Stimulated activated CD4-positive, alpha-beta T cell treated with anti-CD3 and anti-CD28 coated beads, Interleukin-1b, Interleukin-23, amount 100 ng/mL, for 48 hours (primary cell): Measurements from ENCODE around the gene RASA3.

ENCODE experiments used
- DNase-seq: peaks from one replicate; pipeline ENCODE4 v3.0.0-alpha.2; 2020

Gene RASA3

DNA sequence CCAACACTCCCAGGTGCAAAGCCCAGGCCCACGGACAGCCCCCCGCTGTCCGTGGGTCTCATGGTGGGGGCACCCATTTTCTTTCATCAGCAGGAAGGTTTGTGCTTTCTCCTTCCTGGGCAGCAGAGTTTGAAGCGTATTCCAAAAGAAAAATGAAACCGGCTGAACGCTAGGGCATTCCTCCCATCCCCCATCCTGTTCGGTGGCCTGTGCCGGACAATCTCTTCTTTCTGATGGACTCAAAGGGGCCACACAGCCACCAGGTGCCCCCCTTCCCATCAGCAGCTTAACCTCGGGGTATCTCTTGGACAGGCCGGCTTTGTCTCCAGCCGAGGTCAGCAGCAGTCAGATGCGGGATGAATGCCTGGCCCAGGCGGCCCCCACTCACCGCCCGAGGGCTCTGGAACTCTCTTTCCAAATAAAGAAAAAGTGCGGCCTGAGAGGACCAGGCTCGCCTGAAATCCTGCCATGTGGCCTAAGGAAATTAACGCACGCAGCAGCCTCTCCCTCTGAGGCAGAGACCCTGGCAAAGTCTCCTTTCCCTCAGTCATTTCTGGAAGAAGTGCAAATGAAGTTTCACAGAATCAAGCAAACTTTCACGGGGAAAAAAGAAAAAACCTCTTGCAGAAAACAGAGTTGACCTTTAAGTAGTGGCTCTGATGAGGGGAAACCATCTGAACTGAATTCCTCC lies 67.8 kb downstream of the RASA3 start:
- no peak for DNase-seq

DNA sequence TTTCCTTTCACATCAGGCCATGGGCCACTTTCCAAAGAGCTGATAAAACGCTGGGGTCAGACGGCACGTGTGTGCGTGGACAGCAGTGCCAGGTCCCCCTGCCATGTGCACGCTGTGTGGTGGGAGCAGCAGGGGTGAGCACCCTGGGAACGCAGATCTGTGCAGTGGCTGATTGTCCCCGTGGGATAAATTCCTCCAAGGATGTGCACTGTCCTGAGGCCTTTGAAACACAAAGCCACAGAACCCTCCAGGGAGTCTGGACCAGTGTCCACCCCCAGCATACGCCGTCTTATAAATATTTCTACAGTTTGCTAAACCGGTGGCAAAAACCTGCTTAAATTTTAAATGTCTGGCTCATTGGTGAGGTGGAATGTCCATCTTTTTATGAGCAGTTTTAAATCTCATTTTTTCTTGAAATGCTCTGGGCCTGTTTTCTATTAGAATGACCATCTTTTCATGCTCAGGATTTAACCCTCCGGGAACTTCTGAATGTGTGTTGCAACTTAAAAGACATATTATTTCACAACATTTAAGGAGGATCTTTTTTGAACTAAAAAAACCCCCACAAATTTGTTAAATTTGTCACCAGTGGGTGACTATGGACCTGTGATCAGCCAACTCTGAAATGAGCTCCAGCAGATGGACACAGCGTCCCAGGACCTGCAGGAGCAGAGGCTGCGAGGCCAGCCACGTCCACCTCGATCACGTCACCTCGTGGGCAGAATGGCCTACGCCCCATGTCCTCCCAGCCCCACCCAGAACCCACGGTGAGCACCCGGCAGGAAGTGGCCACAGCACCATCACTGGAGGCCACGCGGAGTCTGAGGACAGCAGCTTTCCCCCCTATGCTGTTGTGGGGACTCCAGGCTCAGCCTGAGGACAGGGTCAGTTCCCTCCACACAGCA lies 68.6 kb downstream of the RASA3 start:
- peak; percentile 55 for DNase-seq

DNA sequence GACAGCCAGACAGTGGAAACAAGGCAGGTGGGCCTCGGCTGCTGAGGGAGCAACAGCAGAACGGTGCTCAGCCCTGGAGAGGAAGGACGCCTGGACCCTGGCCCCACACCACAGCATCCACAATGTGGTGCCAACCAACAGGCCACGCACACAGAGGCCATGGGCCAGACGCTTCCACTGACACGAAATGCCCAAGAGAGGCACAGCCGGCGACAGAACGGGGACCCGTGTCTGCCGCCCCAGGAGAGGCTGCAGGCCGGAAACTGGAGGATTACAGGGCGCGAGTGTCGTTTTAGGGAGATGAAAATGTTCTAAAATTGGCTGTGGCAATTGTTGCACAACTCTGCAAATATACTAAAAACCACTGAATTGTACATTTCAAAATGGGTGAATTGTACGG lies 69.7 kb downstream of the RASA3 start:
- DNase-seq, result no peak

DNA sequence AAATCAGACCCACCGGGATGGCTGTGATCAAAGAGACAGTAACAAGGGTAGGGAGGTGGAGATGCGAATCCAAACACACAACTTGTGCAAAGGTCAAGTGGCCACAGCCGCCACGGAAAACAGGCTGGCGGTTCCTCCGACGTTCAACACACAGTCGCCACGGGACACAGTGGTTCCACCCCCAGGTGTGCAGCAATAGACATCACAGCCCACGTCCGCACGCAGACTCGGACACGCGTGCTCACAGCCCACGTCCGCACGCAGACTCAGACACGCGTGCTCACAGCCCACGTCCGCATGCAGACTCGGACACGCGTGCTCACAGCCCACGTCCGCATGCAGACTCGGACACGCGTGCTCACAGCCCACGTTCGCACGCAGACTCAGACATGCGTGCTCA lies 70.1 kb downstream of the RASA3 start:
- DNase-seq, result no peak

DNA sequence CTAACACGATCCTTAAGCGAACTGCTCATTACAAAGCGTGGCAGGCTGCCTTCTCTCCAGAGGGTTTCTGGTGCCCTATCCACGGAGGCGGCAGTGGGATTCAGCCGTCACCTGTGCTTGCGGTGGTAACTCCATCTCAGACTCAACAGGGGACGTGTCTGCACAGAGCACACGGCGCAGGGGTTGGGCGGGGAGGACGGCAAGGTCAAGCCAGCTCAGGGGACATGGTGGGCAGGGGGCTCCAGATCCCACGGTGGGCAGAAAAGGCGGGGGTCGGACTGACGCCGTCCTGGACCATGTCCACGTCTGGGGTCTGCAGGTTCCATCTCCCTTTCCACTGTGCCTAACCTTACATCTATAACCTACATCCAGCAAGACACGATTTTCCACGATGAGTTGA lies 70.7 kb downstream of the RASA3 start:
- no peak for DNase-seq

DNA sequence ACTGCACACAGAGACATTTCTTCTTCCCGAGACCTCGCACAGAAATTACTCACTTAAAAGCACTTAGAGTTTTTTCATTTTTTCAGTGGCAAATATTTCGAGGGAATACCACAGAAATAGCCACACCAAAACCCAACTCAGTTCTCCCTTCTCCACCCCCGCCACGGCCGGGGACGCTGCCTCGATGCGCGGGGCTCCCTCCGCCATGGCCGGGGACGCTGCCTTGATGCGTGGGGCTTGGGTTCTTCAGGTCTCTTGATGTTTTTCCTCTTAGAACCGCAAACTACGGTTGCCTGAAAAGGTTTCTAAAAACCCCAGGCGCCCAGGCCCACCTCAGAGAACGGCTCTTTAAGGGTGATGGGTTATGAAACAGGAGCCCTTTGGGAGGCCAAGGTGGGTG lies 71.4 kb downstream of the RASA3 start:
- DNase-seq, result no peak

DNA sequence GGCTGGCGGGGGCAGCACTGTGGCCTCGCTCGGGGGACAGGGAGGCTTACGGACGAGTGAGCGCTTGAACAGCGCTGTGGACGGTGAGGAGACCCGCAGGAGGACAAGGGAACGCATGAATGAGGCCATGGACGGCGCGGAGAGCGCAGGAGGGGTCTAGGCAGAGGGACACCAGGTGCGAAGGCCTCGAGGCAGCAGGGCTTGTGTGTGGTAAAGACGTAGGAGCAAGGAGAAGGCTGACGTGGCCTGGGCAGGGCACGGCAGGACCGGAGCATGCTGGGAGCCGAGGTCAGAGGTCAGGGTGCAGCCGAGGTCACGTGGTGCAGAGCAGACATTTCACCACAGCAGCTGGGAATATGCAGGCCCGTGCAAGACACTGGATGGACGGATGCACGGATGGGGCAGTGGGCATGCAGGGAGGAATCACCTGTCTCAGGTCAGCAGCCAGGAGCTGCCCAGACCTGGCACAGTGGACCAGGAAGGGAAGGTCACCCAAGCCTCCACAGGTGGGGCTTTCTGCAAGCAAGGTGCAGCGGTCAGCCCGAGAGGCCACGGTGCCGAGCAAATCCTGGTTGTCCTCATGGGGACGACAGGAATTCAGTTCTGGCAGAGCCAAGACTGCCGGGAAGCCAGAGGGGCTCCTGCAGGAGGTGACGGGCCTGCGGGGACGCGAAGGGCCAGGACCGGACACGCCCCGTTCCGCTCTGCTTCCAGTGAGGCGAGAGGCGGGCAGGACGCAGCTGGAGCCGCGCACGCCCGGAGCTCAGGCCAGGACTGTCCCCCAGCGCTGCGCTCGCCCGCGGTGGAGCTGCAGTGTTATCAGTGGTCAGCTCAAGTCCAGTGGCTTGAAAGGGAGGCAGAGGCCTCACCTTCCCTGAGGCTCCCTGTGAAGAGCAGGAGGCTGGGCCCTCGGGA lies 72.2 kb downstream of the RASA3 start:
- no peak for DNase-seq

DNA sequence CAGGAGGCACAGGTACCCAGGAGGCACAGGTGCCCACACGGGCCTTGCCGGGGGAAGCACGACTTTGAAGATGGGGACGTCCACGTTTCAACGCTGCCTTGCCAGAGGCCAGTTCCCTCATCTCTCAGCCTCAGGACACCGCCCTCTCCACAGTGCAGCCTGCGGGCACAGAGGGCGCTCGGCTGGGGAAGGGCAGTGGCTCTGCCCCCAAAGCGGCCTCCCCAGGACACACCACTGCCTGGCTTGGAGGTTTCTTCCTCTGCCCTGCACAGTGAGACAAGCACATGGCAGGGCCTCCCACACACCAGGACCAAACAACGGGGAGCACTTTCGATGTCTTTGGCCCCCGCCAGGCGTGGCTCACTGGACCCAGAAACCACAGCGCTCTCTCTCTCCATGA lies 73.0 kb downstream of the RASA3 start:
- no peak for DNase-seq

DNA sequence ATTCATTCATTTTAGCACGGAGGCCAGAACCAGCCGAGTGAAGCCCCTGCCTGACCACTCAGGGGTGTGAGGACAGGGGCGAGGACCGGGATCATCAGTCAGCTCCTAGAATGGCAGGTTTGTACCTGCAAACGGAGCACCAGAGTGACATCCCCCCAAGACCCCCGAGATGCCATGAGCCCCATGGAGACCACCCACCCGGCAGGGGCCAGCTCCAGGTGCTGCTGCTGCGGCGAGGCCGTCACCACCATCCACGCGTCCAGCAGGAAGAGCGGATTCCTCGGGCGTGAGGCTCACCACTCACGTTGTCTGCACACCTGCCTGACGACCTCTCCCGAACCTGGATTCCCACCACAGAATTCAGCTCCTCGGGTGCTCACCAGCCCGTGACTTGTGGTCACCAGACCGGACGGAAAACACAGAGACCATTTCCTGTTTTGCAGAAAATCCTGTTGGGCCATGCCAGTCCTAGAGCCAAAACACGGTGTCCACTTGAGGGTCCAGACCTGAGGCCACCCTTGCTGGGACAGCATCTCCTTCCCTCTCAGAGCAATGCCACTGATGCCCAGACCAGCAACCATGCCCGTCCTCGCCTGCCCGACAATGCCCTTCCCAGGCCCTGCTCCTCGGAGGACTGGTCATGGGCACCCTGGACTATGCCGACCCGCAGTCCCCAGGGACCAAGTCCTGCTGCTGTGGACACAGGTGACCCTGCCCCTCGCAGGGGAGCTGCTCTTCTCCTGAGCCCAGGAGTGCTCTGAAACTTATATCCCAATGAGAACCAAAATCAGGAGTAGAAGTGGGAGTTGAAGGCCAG lies 74.2 kb downstream of the RASA3 start:
- DNase-seq, result no peak

DNA sequence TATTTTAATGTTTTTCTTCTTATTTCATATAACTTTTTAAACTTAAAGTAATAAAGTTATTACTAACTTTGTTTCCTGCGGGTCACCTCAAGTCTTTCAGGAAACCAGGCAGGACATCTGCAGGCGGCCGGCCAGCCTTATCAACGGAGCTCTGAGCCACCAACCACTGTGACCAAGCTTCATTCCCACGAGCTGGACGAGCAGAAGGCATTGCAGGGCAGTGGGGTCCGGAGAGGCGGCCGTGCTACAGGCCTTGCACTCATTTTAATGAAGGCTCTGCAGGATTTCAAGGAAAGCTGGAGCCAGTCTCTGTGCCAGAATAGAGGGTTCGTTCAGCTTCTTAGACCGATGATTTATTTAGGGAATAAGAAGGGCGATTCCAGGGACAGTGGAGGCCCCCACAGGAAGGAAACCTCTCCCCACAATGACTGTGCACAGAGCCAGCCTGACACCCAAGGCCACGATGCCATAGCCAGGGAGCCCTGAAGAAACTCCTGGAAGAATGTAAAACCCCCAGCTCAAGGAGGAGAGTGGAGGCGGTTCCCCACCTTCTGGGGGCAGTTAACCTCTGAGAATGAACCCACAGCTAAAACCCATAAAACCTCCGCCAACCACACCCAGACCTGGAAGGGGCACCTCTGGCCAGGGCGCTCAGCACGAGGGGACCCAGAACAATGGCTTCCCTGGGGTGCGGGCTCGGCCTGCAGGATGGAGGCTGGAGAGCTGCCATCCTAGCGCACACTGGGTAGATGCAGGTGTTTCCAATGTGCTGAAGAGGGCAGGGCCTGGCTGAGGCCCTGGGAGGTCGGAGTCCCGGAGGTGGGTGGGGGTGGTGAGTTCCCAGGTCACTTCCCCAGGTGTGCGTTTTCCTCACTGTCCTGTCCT lies 75.0 kb downstream of the RASA3 start:
- DNase-seq, result no peak

DNA sequence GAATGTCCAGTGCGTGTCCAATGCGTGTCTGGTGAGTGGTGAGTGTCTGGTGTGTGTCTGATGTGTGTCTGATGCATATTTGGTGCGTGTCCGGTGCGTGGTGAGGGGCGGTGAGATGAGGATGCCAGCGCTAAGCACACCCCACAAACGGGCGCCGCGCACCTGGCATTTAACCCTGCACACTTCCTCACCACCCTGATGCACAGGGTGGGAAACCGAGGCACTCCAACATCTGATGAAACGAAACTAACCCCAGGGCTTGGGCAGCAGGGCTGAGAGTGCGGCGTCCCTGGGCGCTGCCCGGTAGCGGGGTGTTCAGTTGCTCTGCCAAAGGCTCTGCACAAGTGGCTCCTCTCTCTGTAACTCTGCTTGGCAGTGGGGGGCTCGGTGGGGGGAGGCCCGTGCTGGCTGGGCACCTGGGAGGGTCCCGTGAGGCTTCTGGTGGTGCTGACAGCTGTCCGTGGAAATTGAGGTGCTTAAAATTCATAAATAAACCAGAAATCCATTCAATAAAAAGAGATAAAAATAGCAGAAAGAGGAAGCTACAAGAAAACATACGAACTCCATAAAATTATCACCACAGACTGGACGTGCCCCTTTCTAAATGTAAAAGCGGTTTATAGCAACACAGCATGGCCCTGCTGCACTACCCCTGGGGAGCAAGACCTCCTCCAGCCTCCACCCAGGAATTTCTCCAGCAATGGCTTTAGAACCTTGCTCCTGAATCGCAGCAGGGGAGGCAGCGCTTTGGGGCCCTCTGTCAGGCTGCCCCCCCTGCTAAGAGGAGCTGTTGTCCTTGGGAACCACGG lies 76.0 kb downstream of the RASA3 start:
- no peak for DNase-seq

DNA sequence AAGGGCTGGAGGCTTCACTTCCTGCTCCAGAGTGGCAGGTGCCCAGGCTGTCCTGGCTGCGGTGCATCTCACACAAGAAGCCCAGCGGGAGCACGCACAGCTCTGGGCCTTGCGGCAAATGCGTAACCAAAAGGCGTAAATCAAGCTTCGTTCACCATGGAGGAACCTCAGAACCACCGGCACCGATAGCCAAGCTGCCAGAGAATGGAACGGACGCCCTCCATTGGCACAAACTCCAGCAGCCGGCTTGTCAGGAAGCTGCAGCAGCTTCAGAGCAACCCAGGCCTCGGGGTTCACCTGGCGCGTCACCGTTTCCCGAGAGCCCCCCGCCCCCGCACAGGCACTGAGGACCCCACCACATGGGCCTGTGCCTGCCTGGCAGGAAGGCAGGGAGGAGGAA lies 76.7 kb downstream of the RASA3 start:
- DNase-seq, result no peak

DNA sequence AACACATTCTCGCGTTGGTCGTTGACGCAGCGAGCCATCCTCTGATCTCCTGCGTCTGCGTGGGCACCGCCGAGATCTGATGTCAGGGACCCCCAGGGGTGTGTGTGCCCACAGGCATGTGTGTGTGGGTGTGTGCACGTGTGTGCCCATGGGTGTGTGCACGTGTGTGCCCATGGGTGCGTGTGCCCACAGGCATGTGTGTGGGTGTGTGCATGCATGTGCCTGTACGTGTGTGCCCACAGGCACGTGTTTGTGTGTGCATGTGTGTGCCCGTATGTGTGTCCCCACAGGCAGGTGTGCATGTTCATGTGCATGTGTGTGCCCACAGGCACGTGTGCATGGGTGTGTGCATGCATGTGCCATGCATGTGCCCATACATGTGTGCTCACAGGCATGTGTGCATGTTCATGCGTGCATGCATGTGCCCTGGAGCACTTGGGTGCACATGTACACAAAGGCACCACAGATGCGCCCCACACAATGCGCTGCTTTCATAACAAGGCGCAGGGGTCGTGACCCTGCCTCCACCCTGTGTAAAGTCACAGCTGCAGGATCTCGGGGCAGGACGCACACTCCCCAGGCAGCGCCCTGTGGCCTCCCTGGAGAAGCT lies 77.5 kb downstream of the RASA3 start:
- DNase-seq, result no peak

DNA sequence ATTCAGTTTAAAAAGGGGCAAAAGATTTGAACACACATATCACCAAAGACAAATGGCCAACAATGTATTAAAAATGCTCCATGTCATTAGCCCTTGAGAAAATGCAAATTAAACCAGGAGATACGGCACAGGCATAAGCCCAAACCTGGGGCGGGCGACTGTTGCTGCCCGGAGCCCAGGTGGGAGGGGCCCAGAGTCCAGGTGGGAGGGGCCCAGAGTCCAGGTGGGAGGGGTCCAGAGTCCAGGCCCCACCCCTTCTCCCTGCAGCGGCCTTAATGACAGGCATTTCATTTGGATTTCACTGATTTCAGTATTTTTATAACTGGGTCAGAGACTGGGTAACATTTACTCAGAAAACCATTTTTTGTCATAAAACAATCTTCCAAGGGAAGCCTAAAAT lies 78.2 kb downstream of the RASA3 start:
- no peak for DNase-seq

DNA sequence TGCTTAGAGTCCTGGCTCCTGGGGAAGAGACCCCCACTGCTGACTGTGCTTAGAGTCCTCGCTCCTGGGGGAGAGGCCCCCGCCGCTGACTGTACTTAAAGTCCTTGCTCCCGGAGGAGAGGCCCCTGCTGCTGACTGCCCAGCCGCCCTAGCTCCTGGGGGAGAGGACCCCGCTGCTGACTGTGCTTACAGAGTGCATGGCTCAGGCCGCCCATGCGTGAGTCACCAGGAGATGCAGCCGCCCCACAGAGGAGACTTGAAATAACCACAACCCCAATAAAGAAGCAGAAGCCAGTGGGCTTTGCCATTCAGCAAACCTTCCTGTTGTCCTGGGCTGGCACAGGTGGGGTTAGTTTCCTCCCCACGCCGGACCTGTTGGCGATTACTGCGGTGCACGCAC lies 79.4 kb downstream of the RASA3 start:
- no peak for DNase-seq

DNA sequence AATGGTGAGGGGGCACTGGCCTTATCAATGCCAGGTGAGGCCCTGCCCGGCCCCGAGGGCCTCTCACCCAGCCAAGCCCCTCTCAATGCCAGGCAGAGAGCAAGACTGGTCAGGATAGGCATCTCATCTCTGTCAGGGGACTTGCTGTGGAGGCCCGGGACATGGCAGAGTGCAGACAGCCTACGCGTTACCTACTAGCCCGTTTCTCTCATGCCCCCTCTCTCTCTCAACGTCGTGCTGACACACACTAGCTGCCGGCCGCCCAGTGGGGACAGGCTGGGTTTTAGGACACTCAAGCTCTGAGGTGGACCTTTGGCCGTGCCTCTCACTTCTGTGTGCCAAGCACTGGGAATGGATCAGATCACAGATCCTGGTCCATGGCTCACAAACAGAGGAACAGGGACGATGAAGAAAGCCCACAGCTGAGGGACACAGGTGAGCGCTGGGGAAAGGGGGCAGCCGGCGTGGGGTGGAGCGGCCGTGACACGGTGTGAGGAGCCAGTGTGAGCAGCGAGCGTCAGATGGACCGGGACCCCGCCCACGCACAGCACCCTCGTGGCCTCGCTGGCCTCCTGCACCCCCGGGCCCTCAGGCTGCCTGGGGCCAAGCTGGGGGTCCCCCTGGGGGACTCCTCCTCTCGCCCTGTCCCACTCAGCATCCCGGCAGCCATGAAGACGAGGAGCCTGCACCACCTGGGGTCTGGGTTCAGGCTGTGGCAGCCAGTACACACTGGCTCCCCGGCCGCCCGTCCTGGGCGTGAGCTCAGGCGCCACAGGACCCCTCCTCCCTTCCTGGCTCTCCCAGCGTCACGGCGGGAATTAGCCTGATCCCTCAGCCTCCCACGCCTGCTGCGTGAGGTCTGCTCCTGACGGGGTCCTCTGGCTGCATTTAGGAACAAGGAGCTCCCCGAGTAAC lies 81.6 kb downstream of the RASA3 start:
- DNase-seq, result no peak

DNA sequence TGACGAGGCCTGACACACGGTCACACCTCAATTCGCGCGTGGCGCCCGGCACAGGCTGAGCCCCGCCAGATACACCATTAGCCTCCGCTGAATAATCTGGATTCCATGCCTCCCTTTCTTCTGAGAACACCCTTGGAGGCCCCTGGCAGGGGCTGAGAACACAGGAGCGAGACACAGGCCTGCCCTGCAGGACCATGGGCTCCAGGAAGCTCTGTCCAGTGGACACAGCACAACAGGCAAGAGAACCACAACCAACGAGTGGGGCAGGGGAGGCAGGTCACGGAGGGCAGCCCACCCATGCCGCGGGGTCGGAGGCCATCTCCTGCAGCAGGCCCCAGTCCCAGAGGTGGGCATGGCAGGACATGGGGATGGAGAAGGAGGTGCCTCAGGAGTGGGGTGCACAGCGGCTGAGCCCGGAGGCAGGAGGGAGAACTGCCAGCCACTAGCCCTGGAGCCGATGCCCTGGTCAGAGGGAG lies 82.8 kb downstream of the RASA3 start:
- DNase-seq, result no peak

DNA sequence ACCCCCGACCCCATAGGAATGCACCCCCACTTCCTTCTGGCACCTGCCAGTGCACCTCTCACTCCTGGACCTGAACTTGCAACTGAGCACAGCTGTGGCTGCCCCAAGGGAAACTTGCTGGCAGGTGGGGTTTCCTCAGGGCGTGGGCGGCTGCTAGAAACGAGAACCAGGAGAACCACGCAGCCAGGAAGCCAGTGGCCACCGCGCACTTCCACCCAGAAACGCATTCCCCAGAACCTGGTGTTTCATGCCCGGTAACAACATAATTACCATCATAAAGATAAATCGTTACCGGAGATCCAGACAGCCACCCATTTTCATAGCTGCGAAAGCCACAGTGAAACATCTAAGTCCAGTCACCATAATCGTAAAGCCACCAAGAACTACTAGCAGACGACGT lies 83.4 kb downstream of the RASA3 start:
- DNase-seq, result peak; percentile 62

DNA sequence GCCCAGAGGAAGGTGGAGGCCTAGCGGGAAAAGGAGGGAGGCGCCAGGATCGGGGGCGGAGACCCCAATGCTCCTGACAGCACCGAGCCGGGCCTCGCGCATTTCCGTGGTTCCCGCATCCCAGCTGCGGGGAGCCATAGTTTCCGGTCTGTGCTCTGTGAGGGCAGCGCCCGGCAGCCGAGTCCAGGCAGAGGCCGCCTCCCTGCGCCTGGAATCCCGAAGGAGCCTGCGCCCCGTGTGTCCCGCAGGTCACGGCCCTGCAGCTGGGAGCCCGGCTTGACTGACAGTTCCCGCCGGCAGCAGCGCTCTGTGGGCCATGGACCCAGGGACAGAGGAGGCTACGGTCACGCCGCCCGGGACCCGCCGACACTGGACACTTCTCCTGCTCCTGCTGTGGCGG lies 84.0 kb downstream of the RASA3 start:
- no peak for DNase-seq
